ENCODE results near the gene PTPRK.
"Not testable (repeated sequence)": the region's sequence is repeated elsewhere in the genome, so short reads cannot be mapped to it uniquely, and the experiment has no call there.

The PTPRK gene

DNA sequence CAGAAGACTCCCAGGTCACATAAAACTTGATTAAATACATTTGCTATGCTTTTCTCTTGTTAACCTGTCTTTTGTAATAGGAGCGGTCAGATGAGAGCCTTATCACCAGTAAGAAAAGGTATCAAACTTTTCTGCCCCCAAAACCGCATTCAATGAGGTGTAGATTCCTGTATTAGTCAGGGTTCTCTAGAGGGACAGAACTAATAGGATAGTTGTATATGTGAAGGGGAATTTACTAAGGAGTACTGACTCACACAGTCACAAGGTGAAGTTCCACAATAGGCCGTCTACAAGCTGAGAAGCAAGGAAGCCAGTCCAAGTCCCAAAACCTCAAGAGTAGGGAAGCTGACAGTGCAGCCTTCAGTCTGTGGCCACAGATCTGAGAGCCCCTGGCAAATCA is 32.7 kb downstream of the PTPRK start:
- no peak for DNase-seq

DNA sequence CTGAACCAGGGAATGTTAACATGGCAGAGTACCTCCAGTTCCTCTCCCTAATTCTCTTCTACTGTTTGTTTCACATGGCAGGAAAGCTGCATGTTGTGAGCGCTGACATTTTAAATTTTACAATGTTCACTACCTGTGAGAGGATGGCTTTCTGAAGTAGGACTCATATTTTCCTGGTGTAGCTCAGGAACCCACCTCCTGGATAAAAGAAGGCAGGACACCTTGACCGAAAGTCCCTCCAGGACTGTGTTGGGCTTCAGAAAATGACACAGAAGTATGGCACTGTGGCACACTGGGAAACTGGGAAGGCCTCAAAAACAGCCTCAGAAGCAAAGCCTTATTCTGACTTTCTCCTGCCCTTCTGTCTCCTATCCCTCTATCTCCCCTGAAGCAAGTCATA is 33.3 kb downstream of the PTPRK start:
- no peak for DNase-seq

DNA sequence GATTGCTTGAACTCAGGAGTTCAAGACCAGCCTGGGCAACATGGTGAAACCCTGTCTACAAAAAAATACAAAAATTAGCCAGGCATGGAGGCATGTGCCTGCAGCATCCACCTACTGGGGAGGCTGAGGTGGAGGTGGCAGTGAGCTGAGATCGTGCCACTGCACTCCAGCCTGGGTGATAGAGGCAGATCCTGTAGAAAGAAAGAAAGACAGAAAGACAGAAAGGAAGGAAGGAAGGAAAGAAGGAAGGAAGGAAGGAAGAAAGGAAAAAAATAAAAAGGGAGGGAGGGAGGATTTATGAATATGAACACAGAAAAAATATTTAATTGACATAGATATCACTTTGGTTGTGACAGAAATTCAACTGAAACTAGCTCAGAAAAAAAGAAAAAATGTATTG is 33.8 kb downstream of the PTPRK start:
- not testable (repeated sequence) for DNase-seq

DNA sequence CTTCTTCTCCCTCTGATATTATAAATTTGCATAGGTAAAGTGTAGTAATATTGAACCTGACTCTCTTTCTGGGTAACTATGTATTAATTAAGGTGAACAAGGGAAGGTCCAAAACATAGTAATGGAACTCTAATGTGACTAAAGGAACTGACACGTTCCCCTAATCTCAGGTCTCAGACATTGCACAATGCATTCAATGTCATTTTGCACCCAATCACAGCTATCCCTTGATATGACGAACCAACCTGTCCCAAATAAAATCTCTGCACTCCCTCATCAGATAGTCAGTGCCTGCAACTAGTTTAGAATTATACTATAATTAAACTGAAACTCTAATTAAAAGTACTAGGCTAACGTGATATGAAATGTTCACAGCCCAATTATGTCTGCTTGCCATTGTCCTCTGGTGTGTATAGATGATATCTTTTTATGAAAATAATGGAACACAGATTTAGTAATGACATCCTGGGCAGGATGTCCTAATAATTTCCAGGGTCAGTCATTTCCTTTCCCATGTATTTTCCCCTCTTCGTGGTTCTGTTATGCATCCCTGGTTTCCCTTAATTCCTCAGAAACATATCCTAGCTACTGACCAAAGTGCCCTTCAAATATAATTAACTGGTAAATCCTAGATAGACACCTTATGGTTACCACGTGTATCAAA is 36.8 kb downstream of the PTPRK start:
- no peak for DNase-seq

DNA sequence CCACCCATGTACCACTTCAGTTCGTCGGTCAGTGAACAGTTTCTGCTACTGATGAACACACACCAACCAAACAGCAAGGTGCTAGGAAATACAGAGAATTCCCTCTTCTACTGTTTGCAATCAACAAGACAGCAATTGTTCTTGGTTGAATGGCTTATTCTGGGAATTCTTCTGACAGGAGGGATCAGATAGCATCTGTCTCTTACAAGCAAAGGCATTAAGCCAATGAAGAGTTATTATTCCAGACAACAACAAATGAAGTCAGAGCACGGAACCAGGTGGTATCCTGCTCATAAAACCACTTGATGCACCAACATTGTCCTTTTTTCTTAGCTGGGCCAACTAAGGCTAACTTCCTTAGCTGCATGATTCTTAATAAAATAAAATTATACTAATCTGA is 37.8 kb downstream of the PTPRK start:
- DNase-seq, result peak; percentile 22

DNA sequence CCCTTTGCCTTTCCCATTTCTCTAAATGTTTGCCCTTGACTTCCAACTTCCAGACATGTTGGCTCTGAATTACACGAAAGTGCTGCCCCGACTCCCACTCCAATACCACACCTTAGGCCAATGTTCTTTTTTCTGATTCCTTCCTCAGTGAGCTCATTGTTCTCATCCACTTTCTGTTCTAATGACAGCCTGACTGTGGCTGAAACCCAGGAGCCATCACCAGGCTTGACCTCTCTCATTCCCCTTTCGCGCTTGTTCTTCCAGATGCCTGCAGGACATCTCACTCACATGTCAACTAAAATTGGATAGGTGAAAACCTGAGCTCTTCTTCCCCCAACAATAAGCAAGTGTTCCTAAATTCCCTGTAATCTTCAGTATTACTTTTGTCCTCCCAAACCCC is 40.4 kb downstream of the PTPRK start:
- no peak for DNase-seq

DNA sequence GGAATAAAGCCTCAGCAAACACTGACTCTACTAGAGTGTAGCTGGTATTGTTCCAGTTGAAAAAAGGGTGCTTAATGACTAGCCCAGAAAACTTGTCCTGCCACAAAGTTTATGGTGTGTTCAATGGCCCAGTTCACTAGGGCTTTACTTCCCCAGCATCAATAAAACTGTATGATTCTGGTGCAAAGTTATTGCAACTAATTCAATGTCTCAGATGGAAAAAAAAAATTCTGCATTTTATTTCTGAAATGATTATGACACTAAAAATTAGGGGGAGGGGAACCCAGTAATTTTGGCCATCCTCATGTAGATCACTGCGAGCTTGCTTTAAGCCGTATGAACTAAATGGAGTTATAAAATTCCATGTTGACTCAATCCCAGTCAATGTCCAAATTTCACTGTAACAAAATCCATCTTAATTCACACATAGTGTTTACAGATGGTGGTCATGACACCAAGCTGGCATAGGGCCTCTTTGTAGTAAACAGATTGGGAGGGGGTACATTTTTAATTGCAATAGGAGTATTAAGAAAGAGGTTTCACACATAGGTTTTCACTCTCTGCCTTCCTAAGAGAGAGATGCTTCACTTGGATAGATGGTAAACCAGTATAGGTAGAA is 41.2 kb downstream of the PTPRK start:
- no peak for DNase-seq

DNA sequence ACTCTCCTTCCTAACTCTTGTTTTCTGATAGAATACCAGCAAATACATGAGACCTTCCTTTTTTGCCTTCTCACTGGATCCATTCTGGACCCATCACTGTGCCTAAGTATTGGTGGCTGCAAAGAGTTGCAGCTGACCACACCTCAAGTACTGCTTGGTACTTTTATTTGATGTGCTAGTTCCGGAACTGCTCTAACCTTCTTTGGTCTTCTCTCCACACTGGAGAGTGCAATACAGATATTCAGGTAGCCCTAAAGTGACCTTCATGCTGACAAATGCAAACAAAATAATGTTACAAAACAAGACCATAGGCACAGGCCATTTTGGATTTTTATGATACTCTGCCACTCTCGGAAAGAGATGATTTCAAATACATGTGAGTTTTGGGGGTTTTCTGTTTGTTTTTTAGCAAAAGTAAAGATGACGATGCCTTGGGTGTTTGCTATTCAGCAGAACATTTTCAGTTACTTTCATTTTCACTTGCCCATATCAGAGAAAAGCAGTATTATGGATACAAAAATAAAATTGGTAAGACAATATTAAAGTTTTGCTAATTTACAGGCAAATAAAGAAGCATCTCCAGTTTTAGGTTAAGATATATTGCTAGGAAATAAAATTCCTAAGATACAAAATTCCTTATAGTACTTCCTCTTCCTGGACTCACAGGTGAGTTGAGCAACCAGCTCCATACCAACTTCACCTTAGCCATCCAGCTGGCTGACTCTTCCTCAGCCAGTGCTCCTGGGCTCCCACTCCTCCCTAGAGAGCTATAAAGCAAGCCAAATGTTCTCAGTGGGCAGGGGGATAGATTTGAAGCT is 42.0 kb downstream of the PTPRK start:
- no peak for DNase-seq

DNA sequence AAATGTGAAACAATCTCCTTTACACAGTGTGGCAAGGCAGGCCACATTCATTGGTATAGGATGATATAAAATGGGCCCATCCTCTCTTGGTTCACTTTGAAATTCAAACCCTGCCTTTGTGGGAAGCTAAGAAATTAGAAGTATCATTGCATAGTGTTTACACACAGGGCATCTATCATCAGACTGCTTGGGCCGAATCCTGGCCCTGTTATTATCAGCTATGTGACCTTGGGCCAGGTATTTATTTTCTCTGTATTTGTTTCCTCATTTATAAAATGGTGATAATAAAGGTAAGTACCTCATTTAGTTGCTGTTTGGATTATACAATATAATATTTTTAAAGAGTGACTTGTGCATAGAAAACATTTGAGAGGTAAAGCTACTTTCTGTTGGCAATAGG is 45.5 kb downstream of the PTPRK start:
- DNase-seq, result no peak

DNA sequence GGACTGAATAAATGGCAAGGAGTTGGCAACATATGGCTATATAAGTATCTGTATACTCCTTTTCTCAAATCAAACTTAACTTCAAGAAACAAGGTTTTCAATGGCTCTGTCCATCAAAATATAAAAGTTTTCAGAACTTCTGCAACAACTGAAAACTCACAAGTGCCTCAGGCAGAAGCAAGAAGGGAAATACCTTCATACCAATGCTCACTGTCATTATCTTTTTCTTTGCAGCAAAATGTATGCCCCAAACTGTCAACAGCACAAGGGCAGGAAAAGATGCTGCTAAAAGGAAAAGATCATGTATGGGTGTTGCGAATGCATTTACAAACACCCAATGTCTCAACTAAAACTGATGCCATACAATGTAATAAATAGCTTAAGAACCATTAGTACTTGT is 45.9 kb downstream of the PTPRK start:
- no peak for DNase-seq

DNA sequence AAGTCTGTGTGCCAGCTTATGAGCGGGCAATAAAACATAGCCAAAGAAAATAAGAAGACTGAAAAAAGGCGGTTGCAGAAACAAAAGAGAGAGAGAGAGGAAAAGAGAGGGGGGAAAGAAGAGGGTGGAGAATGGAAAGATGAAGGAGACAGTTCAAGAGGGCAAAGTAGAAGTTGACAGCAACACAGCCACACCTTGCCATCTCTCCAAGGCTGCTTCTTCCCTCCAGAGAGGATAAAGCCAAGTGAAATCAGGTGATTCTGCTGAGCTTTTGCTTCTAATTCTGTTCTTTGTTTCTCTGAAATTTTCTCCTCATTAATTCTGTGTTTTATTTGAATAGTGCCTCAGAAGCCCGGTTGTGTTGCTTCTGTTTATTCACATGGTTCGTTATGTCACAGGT is 48.5 kb downstream of the PTPRK start:
- peak; percentile 27 for DNase-seq

DNA sequence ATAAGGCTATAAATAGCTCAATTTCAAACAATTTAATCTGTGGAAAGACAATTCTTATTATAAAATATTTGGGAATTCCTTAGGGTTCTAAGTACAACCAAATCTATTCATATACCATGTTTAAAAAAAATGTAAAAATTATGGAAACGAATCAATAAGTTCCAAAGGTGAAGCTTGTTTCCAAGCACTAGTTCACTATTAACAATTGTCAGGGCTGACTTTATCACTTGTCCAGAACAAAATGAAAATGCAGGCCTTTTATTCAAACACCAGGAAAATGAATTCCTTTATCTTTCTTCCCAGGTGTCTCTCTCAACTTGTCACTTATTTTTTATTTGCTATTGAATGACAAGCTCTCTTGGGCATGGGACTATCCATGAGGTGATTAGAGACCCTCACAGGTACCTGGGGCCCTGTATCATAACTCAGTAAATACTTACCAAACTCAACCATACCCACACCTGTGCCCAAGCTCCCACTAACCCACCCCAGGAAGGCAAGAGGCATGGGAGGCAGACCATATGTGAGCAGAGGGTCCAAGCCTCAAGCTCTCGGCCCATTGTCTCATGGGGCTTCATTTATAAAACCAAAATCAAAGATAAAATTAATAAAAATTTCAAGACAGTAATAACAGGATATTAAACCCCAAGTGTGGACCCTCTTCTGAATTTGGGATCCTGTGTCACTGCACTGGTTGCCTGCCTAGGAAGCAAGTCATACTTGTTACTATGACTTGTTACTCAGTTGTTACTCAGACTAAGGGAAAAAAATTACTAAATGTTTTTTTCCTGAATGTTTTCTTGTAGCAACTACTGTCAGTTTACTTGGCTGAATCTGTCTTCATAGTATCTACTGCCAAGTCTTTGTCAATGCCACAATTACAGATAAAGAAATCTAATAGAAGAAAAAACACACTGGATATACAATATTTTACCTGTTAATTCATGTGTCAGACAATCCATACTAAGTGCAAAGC is 54.7 kb downstream of the PTPRK start:
- no peak for DNase-seq

DNA sequence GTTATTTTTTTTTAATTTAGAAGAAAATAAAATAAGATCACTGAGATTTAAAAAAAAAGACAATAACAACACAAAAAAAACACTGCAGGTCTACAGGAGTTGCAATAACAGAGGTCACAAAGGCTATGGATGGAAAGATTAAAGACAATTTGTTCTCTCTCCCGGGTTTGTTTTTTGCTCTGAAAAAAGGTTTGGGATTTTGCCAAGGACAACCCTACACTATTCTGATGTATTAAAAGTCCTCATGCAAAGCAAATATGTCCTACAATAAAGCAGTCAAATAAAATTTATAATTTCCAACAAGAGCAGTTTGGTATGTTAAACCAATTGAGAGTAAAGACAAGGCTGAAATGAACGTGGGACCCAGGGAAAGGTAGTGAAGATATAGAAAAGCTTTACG is 55.6 kb downstream of the PTPRK start:
- DNase-seq, result peak; percentile 78

DNA sequence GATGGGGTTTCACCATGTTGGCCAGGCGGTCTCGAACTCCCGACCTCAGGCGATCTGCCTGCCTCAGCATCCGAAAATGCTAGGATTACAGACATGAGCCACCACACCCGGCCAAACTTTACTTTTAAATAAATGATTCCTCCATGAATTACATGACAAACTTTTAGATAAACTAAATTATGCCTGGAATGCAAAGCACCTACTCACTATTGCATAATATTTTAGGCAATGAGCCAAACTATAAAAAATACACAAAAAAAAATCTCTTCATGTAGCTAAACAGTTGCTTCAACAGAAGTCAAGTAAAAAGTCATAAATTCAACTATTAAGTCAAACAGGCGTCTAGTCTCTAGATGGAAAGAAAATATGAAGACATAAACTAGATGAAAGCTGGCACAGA is 56.5 kb downstream of the PTPRK start:
- DNase-seq, result no peak

DNA sequence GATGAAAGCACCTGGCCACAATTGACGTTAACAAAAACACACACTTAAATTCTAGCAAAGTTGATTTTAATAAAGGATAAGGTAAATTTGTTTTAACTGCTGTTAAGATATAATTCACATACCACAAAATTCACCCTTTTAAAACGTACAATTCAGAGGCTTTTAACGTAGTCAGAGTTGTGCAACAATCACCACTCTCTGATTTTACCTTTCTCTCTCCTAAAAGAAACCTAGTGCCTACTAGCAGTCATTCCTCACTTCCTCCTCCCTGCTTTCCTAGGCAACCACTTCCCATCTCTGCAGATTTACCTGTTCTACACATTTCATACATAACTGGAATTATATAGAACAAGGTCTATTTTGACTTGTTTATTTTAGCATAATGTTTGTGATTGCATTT is 58.9 kb downstream of the PTPRK start:
- DNase-seq, result no peak

DNA sequence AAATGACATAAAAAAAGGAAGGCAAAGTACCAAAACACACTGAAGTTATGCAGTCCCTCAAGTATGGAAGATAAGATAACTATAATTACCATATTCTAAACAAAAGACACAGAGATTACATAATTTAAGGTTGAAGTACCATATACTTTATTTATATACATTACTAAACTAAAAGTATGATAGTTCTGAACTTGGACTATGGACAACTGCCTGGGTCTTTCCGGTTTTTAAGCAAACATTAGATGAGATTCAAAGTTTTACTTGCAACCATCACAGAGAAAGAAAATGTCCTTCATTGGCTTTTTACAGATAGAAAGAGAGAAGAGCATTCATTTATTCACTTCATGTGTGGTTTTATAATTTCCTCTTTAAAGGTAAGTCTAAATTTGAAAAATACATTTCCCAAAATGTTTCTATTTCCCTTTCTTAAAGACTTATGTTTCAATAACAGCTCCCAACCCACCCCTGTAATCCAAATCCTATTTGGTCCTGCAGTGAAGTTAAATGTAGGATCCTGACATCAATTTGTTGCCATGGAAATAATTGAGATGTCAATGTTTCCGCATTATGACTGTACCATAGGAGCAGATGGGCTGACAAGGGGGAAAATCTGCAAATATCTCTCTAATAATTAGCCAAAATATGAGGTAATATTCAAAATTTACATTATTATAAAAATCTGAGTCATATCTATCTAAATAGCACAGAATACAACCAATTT is 63.7 kb downstream of the PTPRK start:
- peak; percentile 22 for DNase-seq

DNA sequence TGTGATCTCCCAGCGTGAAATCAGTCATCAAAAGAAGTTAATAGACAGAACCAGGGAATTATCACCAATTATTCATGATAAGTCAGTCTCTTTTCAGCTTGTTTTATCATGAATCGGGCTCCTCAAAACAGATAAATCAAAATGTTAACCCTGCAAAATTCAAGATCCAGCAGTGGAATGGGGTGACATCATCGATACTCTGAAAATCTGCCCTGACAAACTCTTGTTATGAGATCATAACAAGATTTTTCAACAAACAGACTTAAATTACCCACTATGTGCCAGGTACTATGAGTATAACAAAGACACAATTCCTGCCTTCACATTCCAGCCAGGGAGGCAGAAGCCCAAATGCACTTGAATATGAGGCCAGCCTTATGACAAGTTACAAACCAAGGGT is 64.4 kb downstream of the PTPRK start:
- no peak for DNase-seq

DNA sequence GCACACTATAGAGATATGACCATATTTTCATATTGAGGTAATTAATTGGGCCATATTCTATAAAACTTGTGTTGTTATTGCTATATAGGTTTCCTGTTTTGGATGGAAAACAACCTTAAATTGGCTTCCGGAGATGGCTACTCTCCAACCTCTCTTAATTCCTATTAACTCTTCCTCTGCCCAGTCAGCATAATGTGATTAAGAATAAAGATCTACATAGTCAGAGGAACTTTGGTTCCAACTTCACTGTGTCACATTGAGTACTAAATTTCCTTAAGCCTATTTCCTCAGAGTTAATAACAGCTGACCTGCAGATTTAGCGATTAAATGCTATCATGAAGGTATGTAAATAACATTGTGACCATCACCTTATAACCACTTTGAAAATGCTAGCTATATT is 67.7 kb downstream of the PTPRK start:
- no peak for DNase-seq

DNA sequence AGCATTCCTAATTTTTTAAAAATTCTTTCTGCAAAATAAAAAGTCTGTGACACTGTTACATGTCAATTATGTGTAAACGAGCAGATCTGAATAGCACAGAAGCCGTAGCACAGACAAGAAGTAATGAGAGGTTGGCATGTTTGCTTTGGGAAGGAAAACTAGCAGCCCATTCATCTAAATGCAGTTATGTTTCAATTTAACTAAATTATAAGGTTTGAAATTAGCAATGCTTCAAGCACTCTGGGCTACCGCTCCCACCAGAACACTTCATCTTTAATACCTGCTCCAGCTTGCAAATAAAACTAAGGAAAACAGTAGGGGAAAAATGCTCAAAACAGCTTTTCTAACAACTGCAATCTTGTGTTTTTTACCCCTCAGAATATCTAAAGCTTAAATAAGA is 73.9 kb downstream of the PTPRK start:
- DNase-seq, result peak; percentile 91

DNA sequence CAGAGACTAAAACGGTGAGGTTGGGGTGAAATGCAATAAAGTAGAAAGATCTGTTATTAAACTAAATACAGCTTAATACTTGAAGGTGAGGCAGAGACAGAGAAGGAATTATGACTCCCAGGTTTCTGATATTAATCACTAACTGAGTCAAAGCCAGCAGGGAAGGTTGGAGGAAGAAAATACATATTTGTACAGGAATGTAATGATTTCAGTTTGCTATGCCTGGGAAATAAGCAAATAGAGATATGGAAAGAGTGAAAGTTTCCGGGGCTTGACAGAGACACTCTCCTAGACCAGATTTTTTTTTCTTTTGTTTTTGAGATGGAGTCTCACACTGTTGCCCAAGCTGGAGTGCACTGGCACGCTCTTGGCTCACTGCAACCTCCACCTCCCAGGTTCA is 76.8 kb downstream of the PTPRK start:
- no peak for DNase-seq

DNA sequence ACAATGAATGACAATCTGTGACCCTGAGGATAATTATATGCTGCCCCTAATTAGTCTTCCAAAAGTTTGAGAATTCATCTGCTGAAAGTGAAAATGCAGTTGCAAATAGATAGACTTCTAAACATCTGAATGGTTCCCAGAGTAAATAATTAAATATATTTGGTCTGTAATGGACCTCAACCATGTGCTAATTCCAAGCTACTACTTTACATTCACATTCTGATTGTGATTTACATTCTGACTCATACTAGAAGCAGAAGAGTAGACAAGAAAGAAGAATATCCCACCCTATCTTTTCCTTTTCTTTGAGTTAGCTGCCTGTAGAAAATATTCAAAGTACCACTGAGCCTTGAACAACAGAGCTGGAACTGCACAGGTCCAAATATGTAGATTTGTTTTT is 80.8 kb downstream of the PTPRK start:
- DNase-seq, result no peak

DNA sequence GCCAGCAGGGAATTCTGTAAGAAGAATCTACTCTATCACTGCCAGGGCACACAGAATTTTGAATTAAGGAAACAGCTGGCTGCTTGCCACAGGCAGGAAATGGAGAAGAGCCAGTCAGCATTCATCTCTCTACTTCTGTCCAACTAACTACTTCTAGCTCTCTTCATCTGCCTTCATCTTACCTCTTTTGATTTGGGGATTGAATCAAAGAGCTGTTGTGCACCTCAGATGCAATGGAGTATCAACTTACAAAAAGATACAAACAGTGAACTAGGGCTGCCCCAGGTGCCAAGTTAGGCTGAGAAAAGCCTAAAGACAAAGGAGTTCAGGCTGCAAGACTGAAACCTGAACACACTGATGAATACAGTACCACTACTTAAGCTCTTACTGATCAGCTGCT is 82.0 kb downstream of the PTPRK start:
- peak; percentile 91 for DNase-seq

Data from NCI-H1105 treated with DMSO at 0.1 percent for 48 hours (cell line).